D721Med (cell line): ENCODE results near the gene TFEB.

Experiments
- DNase-seq: peaks from one replicate; pipeline ENCODE4 v3.0.0; 2011; ENCODE audit warnings: low spot score; ENCODE audit not compliant: insufficient read length
- FAIRE-seq: peaks from 2 replicates; lab custom pipeline; 2011; peaks lifted over from hg19 to GRCh38; lab: Jason Lieb, UNC
- TF ChIP-seq, protein P1 (sequence below): IDR thresholded peaks from 2 replicates; pipeline ENCODE4 v1.5.1; 2012; ENCODE audit warnings: mild to moderate bottlenecking, control low read depth; ENCODE audit not compliant: insufficient read depth; ENCODE audit errors: missing control alignments

TFEB gene

DNA sequence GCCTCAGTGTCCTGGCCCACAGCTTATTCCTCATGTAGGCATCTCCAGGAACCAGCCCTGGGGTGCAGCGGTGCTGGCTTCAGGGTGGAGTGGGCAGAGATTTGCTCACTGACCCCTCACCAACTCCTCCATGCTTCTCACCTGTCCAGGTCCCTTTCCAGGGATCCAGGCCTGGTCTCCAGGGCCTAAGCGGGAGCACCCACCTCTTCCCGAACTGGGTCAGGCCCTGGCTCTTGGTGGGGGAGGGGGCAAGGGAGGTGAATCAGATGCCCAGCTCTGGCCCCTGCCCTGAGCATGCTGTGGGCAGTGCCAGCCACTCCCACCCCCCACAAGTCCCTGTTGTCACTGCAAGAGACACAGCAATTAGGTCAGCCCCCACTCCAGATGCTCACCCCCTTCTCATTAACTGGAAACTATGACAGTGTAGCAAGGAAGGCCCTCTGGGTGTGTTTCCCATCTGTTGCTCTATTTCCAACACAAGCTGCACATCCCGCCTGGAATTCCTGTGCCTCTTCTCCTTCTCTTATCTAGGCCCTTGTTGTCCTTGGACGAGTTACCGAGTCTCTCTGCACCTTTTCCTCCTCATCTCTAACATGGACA lies 60.1 kb downstream of the TFEB start:
- TF ChIP-seq, protein P1, sequence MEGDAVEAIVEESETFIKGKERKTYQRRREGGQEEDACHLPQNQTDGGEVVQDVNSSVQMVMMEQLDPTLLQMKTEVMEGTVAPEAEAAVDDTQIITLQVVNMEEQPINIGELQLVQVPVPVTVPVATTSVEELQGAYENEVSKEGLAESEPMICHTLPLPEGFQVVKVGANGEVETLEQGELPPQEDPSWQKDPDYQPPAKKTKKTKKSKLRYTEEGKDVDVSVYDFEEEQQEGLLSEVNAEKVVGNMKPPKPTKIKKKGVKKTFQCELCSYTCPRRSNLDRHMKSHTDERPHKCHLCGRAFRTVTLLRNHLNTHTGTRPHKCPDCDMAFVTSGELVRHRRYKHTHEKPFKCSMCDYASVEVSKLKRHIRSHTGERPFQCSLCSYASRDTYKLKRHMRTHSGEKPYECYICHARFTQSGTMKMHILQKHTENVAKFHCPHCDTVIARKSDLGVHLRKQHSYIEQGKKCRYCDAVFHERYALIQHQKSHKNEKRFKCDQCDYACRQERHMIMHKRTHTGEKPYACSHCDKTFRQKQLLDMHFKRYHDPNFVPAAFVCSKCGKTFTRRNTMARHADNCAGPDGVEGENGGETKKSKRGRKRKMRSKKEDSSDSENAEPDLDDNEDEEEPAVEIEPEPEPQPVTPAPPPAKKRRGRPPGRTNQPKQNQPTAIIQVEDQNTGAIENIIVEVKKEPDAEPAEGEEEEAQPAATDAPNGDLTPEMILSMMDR, result no peak
- DNase-seq (no peak), FAIRE-seq (no peak)

DNA sequence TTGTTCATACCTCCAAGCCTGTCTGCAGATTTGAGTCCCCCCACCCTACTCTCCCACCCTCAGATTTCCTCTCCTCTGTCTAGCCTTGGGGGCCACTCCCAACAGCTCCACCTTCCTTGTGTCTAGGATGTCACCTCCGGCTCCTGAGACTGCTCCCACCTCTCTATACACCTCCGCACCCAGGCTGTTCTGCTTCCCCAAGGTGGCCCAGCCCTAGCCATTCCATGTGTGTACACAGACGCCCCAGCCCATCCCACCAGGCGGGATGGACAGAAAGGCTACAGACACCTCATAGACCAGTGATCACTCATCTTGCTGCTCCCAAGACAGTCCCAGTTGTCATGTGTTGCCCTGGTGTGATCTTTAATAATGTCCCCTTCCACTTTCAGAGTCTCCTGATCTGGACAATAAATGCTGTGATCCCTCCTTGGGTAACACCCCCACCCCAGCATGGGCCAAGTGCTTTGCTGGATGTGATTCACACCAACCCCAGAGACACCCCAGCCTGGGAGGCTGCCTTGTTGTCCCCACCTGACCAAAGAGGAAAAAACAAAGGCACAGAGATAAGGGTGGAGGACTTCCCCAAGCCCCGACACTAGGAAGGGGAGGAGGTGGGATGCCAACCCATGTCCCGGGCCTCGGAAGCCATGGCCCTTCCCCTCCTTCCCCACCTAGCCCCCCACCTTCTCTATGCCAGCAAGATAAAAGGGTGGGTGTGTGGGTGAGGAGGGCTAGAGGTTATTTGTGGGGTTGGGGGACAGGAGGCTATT lies 61.0 kb downstream of the TFEB start:
- FAIRE-seq (no peak), DNase-seq (no peak)
- TF ChIP-seq, protein P1, result no peak

DNA sequence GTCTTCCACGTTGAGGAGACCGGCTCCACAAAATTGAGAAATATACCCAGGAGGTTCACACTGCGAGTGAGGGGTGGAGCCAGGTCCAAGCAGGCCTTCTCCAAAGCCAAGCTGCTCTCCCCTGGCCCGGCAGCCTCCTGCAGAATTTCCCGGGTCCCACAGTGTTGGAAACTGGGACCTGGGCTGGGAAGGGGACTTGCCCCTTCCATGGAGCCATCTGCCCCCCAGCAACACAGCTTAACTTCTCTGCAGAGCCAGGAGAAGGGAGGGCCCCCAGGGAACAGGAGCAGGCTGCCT lies 61.8 kb downstream of the TFEB start:
- DNase-seq (no peak), FAIRE-seq (no peak)
- TF ChIP-seq, protein P1, result no peak

DNA sequence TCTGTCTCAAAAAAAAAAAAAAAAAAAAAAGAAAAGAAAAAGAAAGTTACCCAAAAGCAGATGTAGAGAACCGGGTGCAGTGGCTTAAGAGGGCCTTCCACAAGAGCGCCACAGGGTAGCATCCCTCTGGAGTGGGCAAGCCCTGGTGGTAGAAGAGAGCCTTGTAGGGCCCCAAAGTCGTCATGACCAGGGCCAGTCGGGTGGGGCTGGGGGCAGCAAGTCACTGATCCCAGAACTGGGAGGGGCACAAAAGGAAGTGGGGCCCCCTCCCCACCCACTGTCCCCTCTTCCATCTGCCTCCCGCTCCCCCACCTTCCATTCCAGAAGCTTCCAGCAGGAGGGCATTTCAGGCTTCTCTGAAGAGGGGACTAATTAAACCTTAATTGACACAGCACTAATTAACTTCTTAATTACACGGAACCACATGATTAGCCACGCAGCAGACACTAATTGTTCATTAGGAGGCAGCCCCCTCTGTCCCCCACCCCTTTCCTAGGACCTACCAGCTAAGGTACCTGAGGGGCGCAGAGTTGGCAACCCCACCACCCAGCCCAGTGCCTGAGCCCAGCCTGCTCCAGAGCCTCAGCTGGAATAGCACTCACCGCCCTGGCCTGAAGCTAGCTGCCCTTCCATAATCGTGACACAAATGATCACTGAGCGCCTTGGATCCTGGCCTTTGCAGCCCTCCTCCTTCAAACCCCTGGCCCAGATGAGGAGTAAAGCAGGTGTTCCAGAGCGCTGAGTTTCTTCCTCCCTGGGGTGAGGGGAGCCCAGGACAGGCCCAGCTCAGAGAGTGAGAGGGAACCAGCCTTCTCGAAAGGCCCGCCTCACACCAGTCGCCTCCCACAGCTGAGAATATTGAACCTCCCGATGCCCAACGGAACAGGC lies 62.3 kb downstream of the TFEB start:
- FAIRE-seq, result no peak
- TF ChIP-seq, protein P1, result no peak
- DNase-seq, result no peak

DNA sequence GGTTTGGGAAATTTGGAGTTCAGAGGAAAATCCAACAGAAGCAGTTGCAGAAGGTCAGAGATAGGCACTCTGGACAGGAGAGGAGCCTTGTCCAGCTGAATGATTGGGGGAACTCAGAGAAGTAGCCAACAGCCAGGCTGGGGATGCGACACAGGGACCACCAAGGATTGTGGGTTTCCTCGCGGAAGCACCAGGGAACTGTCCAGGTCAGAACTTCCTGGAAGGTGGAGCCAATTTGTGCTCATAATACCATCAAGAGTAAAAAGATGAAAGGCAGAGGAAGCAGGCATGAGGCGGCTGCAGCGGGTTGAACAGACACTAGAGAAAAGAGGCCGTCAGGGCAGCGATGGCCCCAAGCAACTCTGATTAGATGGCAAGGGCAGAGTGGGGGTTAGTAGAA lies 63.4 kb downstream of the TFEB start:
- DNase-seq (no peak), FAIRE-seq (no peak)
- TF ChIP-seq, protein P1, result no peak

DNA sequence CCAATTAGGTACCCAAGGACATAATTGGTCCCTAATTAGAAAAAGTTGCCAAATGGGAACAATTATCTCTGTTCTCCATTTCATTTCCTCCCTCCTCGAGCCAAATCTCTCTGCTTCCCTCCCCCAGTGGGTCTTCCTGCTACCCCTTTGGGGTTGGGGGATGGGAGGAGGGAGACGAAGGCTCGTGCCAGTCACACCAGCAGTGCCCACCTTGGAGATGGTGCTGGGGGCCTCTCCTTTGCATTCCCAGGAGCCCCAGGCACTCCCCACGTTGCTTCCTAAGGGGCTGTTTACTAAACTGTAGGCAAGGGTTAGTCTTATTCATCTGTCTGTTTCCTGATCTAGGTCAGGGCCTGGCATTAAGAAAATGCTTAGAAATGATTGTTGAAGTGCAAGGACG lies 64.0 kb downstream of the TFEB start:
- no peak for FAIRE-seq
- TF ChIP-seq, protein P1, result no peak
- DNase-seq, result no peak
